Hepatic stellate cell (primary cell): Measurements from ENCODE around the gene ESD.
"Not testable (repeated sequence)": the region's sequence is repeated elsewhere in the genome, so short reads cannot be mapped to it uniquely, and the experiment has no call there.

ENCODE experiments used
- DNase-seq: peaks from one replicate; pipeline ENCODE4 v3.0.0; 2011; ENCODE audit warnings: low spot score

The ESD gene

GRCh38 chr13:46795321-46795720, 1.6 kb downstream of the ESD start:
- DNase-seq: no peak

GRCh38 chr13:46783504-46783903, 13.5 kb downstream of the ESD start:
- no peak for DNase-seq

- no peak for DNase-seq
Measured at GRCh38 chr13:46782691-46783090, 14.3 kb downstream of the ESD start.

DNA sequence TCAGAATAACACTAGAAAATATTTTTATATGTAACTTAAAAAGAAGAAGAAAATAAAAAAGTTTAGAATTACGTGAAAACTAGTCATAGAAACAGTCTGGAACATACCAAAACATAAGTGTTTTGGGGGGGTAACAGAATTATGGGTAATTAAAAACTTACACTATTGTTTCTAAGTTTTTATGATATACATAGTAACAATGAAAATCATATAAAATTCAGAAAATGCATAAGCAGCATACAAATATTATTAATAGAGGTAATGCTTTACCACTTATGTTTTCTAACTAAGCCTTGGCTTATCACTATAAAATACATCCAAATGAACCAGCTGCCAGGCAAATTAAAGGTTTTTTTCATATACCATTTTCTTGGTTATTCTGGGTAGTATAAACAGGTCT, 14.9 kb downstream of the ESD start:
- no peak for DNase-seq

- no peak for DNase-seq
Measured at GRCh38 chr13:46778890-46779289, 18.1 kb downstream of the ESD start.

- DNase-seq: no peak
Measured at GRCh38 chr13:46778095-46778494, 18.9 kb downstream of the ESD start.

DNA sequence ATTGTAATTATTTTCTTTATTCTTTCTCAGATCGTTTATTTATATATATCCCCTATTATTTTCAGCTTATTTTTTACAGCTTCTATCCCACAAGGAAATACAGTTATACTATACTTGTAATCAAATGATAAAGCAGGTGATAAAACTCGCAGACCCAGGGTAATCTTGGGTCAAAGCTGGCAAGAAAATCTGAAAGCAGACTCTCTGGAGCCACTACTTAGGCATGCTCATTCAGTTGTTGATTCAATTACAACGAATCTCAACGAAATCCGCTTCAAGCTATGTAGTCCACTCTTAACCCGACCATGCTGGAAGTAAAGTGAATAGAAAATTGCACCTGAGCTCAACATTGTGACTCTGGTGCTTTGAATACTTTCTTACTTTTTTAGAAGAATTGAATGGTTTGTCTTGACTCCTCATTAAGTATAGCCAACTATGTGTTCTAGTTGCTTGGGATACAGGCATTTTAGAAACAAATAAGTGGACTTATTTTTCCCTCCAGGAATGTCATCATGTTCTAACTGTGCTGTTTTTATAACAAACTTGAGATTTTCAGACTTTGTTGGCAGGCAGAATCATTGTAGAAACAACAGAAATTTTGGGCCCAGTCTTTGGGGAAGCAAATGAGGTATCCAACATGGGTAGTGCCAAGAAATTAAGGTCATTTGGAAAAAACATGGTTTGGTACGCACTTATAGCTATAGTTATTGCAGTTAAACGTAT, 21.4 kb downstream of the ESD start:
- DNase-seq: no peak

- DNase-seq: no peak
Measured at GRCh38 chr13:46773541-46773940, 23.4 kb downstream of the ESD start.

- no peak for DNase-seq
Measured at GRCh38 chr13:46771693-46772092, 25.3 kb downstream of the ESD start.

DNA sequence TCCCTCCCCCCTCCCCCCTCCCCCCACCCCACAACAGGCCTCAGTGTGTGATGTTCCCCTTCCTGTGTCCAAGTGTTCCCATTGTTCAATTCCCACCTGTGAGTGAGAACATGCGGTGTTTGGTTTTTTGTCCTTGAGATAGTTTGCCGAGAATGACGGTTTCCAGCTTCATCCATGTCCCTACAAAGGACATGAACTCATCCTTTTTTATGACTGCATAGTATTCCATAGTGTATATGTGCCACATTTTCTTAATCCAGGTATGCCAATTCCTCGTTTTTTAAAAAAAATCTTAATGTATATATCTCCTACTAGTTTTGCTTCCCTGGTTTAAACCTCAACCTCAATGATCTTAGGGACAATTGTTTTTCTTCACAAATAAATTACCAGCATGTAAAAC, 27.0 kb downstream of the ESD start:
- DNase-seq: not testable (repeated sequence)

DNA sequence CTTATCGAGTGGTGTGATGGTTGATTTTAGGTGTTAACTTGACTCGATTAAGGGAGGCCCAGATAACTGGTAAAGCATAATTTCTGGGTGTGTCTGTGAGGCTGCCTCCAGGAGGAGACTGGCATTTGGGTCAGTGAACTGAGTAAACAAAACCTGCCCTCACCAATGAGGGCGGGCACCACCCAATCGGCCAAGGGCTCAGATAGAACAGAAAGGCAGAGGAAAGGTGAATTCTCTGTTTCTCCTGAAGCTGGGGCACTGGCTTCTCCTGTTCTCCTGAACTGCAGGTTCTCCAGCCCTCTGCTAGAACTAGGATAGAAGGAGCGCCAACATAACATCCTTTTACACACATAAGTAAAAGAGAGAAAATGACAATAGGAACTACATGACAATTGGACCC, 35.1 kb downstream of the ESD start:
- no peak for DNase-seq

- no peak for DNase-seq
Measured at GRCh38 chr13:46761174-46761573, 35.8 kb downstream of the ESD start.

DNA sequence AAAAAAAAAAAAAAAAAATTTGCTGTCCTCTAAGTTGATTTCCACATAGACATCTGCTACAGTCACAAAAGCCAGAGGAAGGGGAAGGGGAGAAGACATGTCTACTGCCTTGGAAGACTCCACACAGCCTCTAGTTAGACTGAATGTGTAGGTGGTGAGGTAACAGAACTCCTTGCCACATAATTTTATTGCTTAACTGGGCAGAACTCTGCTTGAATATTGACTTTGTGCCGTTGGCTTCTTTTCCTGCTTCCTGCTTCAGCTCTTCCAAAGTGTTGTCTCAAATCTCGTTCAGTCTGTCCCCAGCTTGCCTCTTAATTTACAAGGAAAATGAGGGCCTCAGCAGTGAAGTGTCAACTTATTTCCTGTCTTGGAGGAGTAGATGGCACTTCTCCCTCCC, 37.1 kb downstream of the ESD start:
- no peak for DNase-seq

DNA sequence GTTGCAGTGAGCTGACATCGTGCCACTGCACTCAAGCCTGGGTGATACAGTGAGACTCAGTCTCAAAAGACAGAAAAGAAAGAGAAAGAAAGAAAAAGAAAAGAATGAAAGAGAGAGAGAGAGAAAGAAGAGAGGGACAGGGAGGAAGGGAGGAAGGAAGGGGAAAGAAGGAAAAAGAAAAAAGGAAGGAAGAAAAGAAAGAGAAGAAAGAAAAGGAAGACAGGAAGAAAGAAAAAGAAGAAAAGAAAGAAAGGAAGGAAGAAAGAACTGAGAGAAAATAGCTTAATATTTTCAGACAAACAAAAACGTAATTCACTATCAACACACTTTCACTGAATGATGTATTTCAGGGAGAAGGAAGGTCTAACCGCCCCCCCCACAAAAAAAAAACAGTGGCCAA, 39.3 kb downstream of the ESD start:
- DNase-seq: no peak

DNA sequence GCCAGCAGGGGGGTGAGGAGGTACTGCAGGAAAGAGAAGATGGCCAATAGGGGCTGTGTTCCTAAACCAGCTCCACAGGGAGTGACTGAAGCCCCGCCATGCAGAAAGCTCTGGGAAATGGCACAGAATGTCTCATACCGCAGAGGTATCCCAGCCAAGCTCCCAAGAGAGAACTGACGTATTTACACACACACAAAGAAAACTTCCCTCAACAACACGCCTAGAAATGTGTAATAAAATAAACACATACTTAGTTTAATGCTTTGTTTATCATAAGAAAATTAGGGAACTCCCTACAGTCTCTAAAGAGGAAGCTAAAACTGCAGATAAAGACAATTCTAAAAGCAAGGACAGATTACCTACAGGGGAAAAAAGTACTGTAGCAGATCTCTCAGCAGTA, 40.0 kb downstream of the ESD start:
- DNase-seq: peak; percentile 31

DNA sequence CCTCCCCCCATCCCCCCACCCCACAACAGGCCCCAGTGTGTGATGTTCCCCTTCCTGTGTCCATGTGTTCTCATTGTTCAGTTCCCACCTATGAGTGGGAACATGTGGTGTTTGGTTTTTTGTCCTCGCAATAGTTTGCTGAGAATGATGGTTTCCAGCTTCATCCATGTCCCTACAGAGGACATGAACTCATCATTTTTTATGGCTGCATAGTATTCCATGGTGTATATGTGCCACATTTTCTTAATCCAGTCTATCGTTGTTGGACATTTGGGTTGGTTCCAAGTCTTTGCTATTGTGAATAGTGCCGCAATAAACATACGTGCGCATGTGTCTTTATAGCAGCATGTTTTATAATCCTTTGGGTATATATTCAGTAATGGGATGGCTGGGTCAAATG, 41.5 kb downstream of the ESD start:
- DNase-seq: not testable (repeated sequence)

DNA sequence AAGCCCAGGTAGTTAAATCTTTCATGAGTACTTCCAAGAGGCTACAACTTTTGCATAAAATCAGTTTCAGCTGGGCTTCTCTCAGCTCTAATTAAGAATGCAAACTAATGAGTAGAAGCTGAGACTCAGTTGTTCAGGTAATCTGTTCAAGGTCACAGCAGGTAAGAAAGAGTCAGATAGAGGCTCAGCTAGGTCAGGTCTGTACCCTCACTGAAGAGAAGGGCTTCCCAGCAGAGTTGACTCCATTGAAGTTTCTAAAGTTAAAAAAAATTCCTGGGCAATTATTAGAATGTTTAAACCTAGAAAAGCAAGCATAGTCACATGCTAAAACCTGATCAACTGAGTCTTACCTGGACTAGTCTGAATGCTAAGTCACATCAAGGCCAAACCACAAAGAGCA, 42.1 kb downstream of the ESD start:
- DNase-seq: no peak

- no peak for DNase-seq
Measured at GRCh38 chr13:46753917-46754316, 43.0 kb downstream of the ESD start.

GRCh38 chr13:46753137-46753536, 43.8 kb downstream of the ESD start:
- no peak for DNase-seq

GRCh38 chr13:46751811-46752635, 44.9 kb downstream of the ESD start:
- DNase-seq: no peak

GRCh38 chr13:46749951-46750350, 47.0 kb downstream of the ESD start:
- DNase-seq: no peak

- DNase-seq: no peak
Measured at GRCh38 chr13:46748300-46748699, 48.7 kb downstream of the ESD start.

- DNase-seq: no peak
Measured at GRCh38 chr13:46747031-46747820, 49.7 kb downstream of the ESD start.
